Neuronal stem cell (in vitro differentiated cells): ENCODE measurements around the gene MACROD2.
A peak's percentile ranks its signal among the peaks of the same experiment; 100 is the strongest.

Source experiments
- DNase-seq: peaks from one replicate; pipeline ENCODE4 v3.0.0-alpha.2; 2013; ENCODE audit warnings: low spot score
- H2AFZ ChIP-seq: one replicate; pipeline ENCODE4 v1.6.1; 2013; ENCODE audit warnings: mild to moderate bottlenecking, low read length, inconsistent platforms
- H2AK5ac ChIP-seq: 2 replicates; pipeline ENCODE4 v1.6.1; 2013; ENCODE audit warnings: low read depth, mild to moderate bottlenecking, inconsistent platforms, low read length, moderate library complexity, mixed read lengths
- H2BK120ac ChIP-seq: 2 replicates; pipeline ENCODE4 v1.6.1; 2013; ENCODE audit warnings: low read depth, mild to moderate bottlenecking, inconsistent platforms, low read length, moderate library complexity, mixed read lengths
- H2BK12ac ChIP-seq: one replicate; pipeline ENCODE4 v1.6.1; 2013; ENCODE audit warnings: low read length, inconsistent platforms
- H2BK15ac ChIP-seq: 2 replicates; pipeline ENCODE4 v1.6.1; 2013; ENCODE audit warnings: mild to moderate bottlenecking, low read length, inconsistent platforms, mixed read lengths
- H2BK5ac ChIP-seq: one replicate; pipeline ENCODE4 v1.6.1; 2013; ENCODE audit warnings: inconsistent platforms, mild to moderate bottlenecking, low read length, moderate library complexity
- H3K14ac ChIP-seq: one replicate; pipeline ENCODE4 v1.6.1; 2013; ENCODE audit warnings: low read length, inconsistent platforms
- H3K18ac ChIP-seq: 2 replicates; pipeline ENCODE4 v1.6.1; 2013; ENCODE audit warnings: low read length, inconsistent platforms
- H3K23ac ChIP-seq: 2 replicates; pipeline ENCODE4 v1.6.1; 2013; ENCODE audit warnings: low read depth, mild to moderate bottlenecking, mixed read lengths, low read length, inconsistent platforms; ENCODE audit not compliant: poor library complexity
- H3K27ac ChIP-seq: replicated peaks from 3 replicates; pipeline ENCODE4 v1.5.1; 2013; ENCODE audit warnings: low read length, inconsistent platforms
- H3K27me3 ChIP-seq, 3 experiments: 2 replicates each; pipeline ENCODE4 v1.6.1; 2013; ENCODE audit warnings: low read length in 3 of 3, mild to moderate bottlenecking in 2 of 3, inconsistent platforms in 1 of 3, low read depth in 1 of 3, mixed read lengths in 1 of 3, moderate library complexity in 1 of 3; ENCODE audit not compliant: control insufficient read depth in 3 of 3, insufficient read depth in 3 of 3
- H3K36me3 ChIP-seq, 2 donors: replicated peaks in 1 of 2; 2 replicates each; pipeline ENCODE4 v1.6.1; 2013; ENCODE audit warnings: low read length in 2 of 2; ENCODE audit not compliant: control insufficient read depth in 2 of 2, insufficient read depth in 2 of 2
- H3K4ac ChIP-seq: 2 replicates; pipeline ENCODE4 v1.6.1; 2013; ENCODE audit warnings: inconsistent platforms, mild to moderate bottlenecking, low read length, moderate library complexity
- H3K4me1 ChIP-seq, 2 donors: 1 replicate in 1 of 2; 2 replicates in 1 of 2; pipeline ENCODE4 v1.6.1; 2013; ENCODE audit warnings: low read length in 2 of 2, low read depth in 1 of 2; ENCODE audit not compliant: control insufficient read depth in 2 of 2, insufficient read depth in 1 of 2
- H3K4me2 ChIP-seq: one replicate; pipeline ENCODE4 v1.6.1; 2013; ENCODE audit warnings: mild to moderate bottlenecking, low read length, inconsistent platforms; ENCODE audit not compliant: insufficient read depth, poor library complexity, severe bottlenecking
- H3K4me3 ChIP-seq, 2 donors: 2 replicates each; pipeline ENCODE4 v1.5.1; 2013; ENCODE audit warnings: low read length in 2 of 2, mild to moderate bottlenecking in 2 of 2, inconsistent platforms in 1 of 2, moderate library complexity in 1 of 2
- H3K79me1 ChIP-seq: one replicate; pipeline ENCODE4 v1.6.1; 2013; ENCODE audit warnings: low read depth, mild to moderate bottlenecking, inconsistent platforms, low read length, moderate library complexity
- H3K9ac ChIP-seq: one replicate; pipeline ENCODE4 v1.6.1; 2013; ENCODE audit warnings: mild to moderate bottlenecking, low read depth, low read length, inconsistent platforms; ENCODE audit not compliant: poor library complexity
- H3K9me3 ChIP-seq, 2 donors: replicated peaks in 1 of 2; 2 replicates each; pipeline versions ENCODE3 to v1.6.1; 2013; ENCODE audit warnings: low read length in 2 of 2, mild to moderate bottlenecking in 2 of 2, inconsistent platforms in 1 of 2, low read depth in 1 of 2, mixed read lengths in 1 of 2, moderate library complexity in 1 of 2; ENCODE audit not compliant: control insufficient read depth in 2 of 2, insufficient read depth in 1 of 2
- H4K8ac ChIP-seq: one replicate; pipeline ENCODE4 v1.6.1; 2013; ENCODE audit warnings: low read depth, mild to moderate bottlenecking, inconsistent platforms, low read length, moderate library complexity
- H4K91ac ChIP-seq: one replicate; pipeline ENCODE4 v1.6.1; 2013; ENCODE audit warnings: low read length, low read depth, mild to moderate bottlenecking, inconsistent platforms; ENCODE audit not compliant: poor library complexity
- WGBS, 2 donors: extraction: QIAGEN DNeasy Blood & Tissue Kit; methylation state at CpG; one replicate each; pipeline ENCODE4 v1.1.7; 2013; ENCODE audit warnings: missing lambda C conversion rate in 2 of 2, mixed read lengths in 1 of 2; ENCODE audit not compliant: insufficient read length in 2 of 2, insufficient replicate concordance in 1 of 2; ENCODE audit errors: extremely low coverage in 2 of 2; 5-methylcytosine and 5-hydroxymethylcytosine counted together

MACROD2 gene

GRCh38 chr20:14568701-14569100 is 573.4 kb downstream of the MACROD2 start:
- Histone ChIP-seq H3K18ac (no peak overlapping the region), H3K14ac (no peak overlapping the region), H3K9me3 (peaks cover 6 to 15% of the 10 kb centered on the region in 2 donors), H2BK12ac (no peak overlapping the region), H3K23ac (no peak overlapping the region), H3K4me1 (peaks cover 0 to 11% of the 10 kb centered on the region in 2 donors), H4K91ac (no peak overlapping the region), H2BK120ac (no peak overlapping the region), H3K79me1 (no peaks in the 10 kb centered on the region), H3K4me2 (peak overlapping the region; percentile 21), H2AFZ (peak overlapping the region; percentile 17), H3K27ac (peak overlapping the region; percentile 70), H3K4me3 (no peak overlapping the region), H2AK5ac (no peak overlapping the region), H3K4ac (no peak overlapping the region), H2BK5ac (no peak overlapping the region), H2BK15ac (no peak overlapping the region), H3K36me3 (no peaks in the 10 kb centered on the region), H3K27me3 (no peaks in the 10 kb centered on the region), H3K9ac (no peak overlapping the region), H4K8ac (no peak overlapping the region)
- WGBS, 2 donors, result no CpG with 5 or more reads among the region's 3 CpGs
- no peak for DNase-seq

GRCh38 chr20:14569641-14570040 is 574.3 kb downstream of the MACROD2 start:
- no peak overlapping the region for H2BK12ac ChIP-seq
- H3K14ac ChIP-seq, result no peak overlapping the region
- H3K27me3 ChIP-seq, result no peaks in the 10 kb centered on the region
- no peak overlapping the region for H3K4me2 ChIP-seq
- no peak overlapping the region for H2AFZ ChIP-seq
- no peak overlapping the region for H2BK5ac ChIP-seq
- H3K9me3 ChIP-seq, result peaks cover 6 to 11% of the 10 kb centered on the region in 2 donors
- no peak overlapping the region for H3K23ac ChIP-seq
- H3K4me3 ChIP-seq, result no peak overlapping the region
- H3K4ac ChIP-seq, result no peak overlapping the region
- H4K8ac ChIP-seq, result no peak overlapping the region
- no peak overlapping the region for H3K9ac ChIP-seq
- no peak overlapping the region for H2BK15ac ChIP-seq
- no peaks in the 10 kb centered on the region for H3K79me1 ChIP-seq
- WGBS, 2 donors, result no CpG with 5 or more reads among the region's 2 CpGs
- peak overlapping the region; percentile 44 for H3K27ac ChIP-seq
- H2AK5ac ChIP-seq, result no peak overlapping the region
- H2BK120ac ChIP-seq, result no peak overlapping the region
- no peak overlapping the region for H3K18ac ChIP-seq
- H4K91ac ChIP-seq, result no peak overlapping the region
- no peak for DNase-seq
- peaks cover 0 to 11% of the 10 kb centered on the region in 2 donors for H3K4me1 ChIP-seq
- H3K36me3 ChIP-seq, result no peaks in the 10 kb centered on the region

- Histone ChIP-seq H3K27me3 (no peaks in the 10 kb centered on the region), H2AK5ac (no peak overlapping the region), H2BK120ac (no peak overlapping the region), H3K4ac (no peak overlapping the region), H4K8ac (no peak overlapping the region), H3K14ac (no peak overlapping the region), H3K4me2 (no peak overlapping the region), H4K91ac (no peak overlapping the region), H3K9me3 (peaks cover 4 to 8% of the 10 kb centered on the region in 2 donors), H2AFZ (no peak overlapping the region), H2BK12ac (no peak overlapping the region), H3K27ac (no peak overlapping the region), H3K4me1 (peaks cover 0 to 11% of the 10 kb centered on the region in 2 donors), H3K36me3 (no peaks in the 10 kb centered on the region), H3K9ac (no peak overlapping the region), H2BK5ac (no peak overlapping the region), H3K79me1 (no peaks in the 10 kb centered on the region), H3K18ac (no peak overlapping the region), H3K4me3 (no peak overlapping the region), H2BK15ac (no peak overlapping the region), H3K23ac (no peak overlapping the region)
- WGBS, 2 donors, result no CpG with 5 or more reads among the region's 2 CpGs
- DNase-seq, result no peak
Observed at GRCh38 chr20:14570811-14571210, 575.5 kb downstream of the MACROD2 start.

- Histone ChIP-seq H3K4ac (no peak overlapping the region), H2AFZ (no peak overlapping the region), H2BK120ac (no peak overlapping the region), H3K4me1 (peaks cover 1 to 10% of the 10 kb centered on the region in 2 donors), H3K27me3 (no peaks in the 10 kb centered on the region), H2BK15ac (no peak overlapping the region), H3K4me2 (no peak overlapping the region), H3K14ac (no peak overlapping the region), H4K91ac (no peak overlapping the region), H3K23ac (no peak overlapping the region), H2BK5ac (no peak overlapping the region), H3K18ac (no peak overlapping the region), H3K9me3 (no peaks in the 10 kb centered on the region), H2AK5ac (no peak overlapping the region), H3K9ac (no peak overlapping the region), H3K36me3 (no peaks in the 10 kb centered on the region), H2BK12ac (no peak overlapping the region), H3K79me1 (no peaks in the 10 kb centered on the region), H4K8ac (no peak overlapping the region), H3K27ac (no peak overlapping the region), H3K4me3 (no peak overlapping the region)
- DNase-seq, result no peak
- WGBS, 2 donors, result no CpG with 5 or more reads among the region's 3 CpGs
Observed at GRCh38 chr20:14573676-14574075, 578.4 kb downstream of the MACROD2 start.
